Gastrocnemius medialis (tissue), 4 donors: ENCODE measurements around the gene RELCH.

Source experiments
- POLR2A ChIP-seq, 2 donors: fragments of 450-650 bp; IDR thresholded peaks; one replicate each; pipeline ENCODE4 v1.6.1; 2017; ENCODE audit warnings: antibody characterized with exemption in 2 of 2, mild to moderate bottlenecking in 2 of 2, moderate library complexity in 2 of 2
- TF ChIP-seq, protein P1 (sequence below), 5 experiments: fragments of 450-650 bp in 3 of 5; fragments of 200-600 bp in 2 of 5; sonication (generic) in 2 of 5; IDR thresholded peaks in 4 of 5; conservative IDR thresholded peaks in 1 of 5; 1 replicate in 4 of 5; 2 replicates in 1 of 5; pipeline ENCODE4 v1.5.1; 2016 to 2019; ENCODE audit warnings: antibody characterized with exemption in 5 of 5, mild to moderate bottlenecking in 3 of 5, moderate library complexity in 3 of 5

GRCh38 chr18:62262061-62262460 lies 75.0 kb downstream of the RELCH start:
- TF ChIP-seq, protein P1, sequence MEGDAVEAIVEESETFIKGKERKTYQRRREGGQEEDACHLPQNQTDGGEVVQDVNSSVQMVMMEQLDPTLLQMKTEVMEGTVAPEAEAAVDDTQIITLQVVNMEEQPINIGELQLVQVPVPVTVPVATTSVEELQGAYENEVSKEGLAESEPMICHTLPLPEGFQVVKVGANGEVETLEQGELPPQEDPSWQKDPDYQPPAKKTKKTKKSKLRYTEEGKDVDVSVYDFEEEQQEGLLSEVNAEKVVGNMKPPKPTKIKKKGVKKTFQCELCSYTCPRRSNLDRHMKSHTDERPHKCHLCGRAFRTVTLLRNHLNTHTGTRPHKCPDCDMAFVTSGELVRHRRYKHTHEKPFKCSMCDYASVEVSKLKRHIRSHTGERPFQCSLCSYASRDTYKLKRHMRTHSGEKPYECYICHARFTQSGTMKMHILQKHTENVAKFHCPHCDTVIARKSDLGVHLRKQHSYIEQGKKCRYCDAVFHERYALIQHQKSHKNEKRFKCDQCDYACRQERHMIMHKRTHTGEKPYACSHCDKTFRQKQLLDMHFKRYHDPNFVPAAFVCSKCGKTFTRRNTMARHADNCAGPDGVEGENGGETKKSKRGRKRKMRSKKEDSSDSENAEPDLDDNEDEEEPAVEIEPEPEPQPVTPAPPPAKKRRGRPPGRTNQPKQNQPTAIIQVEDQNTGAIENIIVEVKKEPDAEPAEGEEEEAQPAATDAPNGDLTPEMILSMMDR (IDR thresholded peaks at IDR 0.05 in 4 of 5, conservative IDR thresholded peaks at IDR 0.05 in 1 of 5): no peak
- no peak for TF ChIP-seq POLR2A (IDR thresholded peaks at IDR 0.05)
